ENCODE results near the gene SLC16A12. TPM values are rescaled to one million over a fixed set of nuclear protein-coding genes. Genes with fewer than 3 reads are reported as not detected.

The SLC16A12 gene
- total and polyA plus RNA-seq, 2 donors (not counting 3 experiments of a cell fraction or from before 2014, with no cell fraction given), result not detected

DNA sequence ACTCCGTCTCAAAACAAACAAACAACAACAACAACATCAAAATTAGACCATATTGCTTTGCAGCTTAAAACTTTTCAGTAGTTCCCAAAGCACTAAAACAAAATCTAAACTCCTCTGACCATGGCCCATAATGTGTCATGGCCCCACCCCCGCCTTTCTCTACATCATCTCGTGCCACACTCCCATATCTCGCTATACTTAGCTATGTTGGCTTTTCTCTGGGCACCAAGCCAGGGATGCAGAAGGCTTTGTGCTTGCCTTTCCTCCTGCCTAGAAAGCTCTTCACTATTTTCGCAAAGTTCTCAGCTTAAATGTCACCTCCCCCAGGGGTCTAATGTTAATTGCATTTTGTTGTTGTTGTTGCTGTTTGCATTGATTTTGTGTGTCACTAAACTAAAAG lies 15.1 kb upstream of the SLC16A12 start:
- no peak for TF ChIP-seq POLR2AphosphoS5 (IDR thresholded peaks at IDR 0.05; ENCODE audit: insufficient read depth, low read depth, low read length)
- no peak for TF ChIP-seq FOS (IDR thresholded peaks at IDR 0.05; ENCODE audit: borderline replicate concordance, insufficient read depth, low read length)
- TF ChIP-seq, protein P1, sequence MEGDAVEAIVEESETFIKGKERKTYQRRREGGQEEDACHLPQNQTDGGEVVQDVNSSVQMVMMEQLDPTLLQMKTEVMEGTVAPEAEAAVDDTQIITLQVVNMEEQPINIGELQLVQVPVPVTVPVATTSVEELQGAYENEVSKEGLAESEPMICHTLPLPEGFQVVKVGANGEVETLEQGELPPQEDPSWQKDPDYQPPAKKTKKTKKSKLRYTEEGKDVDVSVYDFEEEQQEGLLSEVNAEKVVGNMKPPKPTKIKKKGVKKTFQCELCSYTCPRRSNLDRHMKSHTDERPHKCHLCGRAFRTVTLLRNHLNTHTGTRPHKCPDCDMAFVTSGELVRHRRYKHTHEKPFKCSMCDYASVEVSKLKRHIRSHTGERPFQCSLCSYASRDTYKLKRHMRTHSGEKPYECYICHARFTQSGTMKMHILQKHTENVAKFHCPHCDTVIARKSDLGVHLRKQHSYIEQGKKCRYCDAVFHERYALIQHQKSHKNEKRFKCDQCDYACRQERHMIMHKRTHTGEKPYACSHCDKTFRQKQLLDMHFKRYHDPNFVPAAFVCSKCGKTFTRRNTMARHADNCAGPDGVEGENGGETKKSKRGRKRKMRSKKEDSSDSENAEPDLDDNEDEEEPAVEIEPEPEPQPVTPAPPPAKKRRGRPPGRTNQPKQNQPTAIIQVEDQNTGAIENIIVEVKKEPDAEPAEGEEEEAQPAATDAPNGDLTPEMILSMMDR (IDR thresholded peaks at IDR 0.05; ENCODE audit: extremely low read depth in 1 of 2, insufficient read depth in 1 of 2, low read depth in 1 of 2, low read length in 2 of 2), result no peak
- TF ChIP-seq JUN (IDR thresholded peaks at IDR 0.05; ENCODE audit: borderline replicate concordance, insufficient read depth, insufficient read length, low read depth), result no peak
- no peak for TF ChIP-seq EZH2 (IDR thresholded peaks at IDR 0.05; ENCODE audit: borderline replicate concordance, low read depth, low read length, severe bottlenecking)
- no peak for TF ChIP-seq POLR2A (IDR thresholded peaks at IDR 0.05; ENCODE audit: low read depth, low read length)
- TF ChIP-seq MYC (IDR thresholded peaks at IDR 0.05; ENCODE audit: low read depth, low read length), result no peak
- TF ChIP-seq, protein P2, sequence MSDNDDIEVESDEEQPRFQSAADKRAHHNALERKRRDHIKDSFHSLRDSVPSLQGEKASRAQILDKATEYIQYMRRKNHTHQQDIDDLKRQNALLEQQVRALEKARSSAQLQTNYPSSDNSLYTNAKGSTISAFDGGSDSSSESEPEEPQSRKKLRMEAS (IDR thresholded peaks at IDR 0.05; ENCODE audit: insufficient read depth, insufficient read length), result no peak
- no peak for TF ChIP-seq GATA2 (IDR thresholded peaks at IDR 0.05; ENCODE audit: insufficient read depth, insufficient read length, low read depth, low read length)
- Histone ChIP-seq H3K9me3 (replicated peaks; ENCODE audit: control insufficient read depth, insufficient read depth, low read length) (no peaks in the 10 kb centered on the region), H3K27me3 (ENCODE audit: control insufficient read depth in 2 of 2, insufficient read depth in 2 of 2, low read length in 2 of 2) (no peaks in the 10 kb centered on the region), H3K36me3 (ENCODE audit: control insufficient read depth in 2 of 2, extremely low read depth in 1 of 2, insufficient read depth in 2 of 2, low read length in 2 of 2) (no peaks in the 10 kb centered on the region), H3K9ac (replicated peaks; ENCODE audit: extremely low read depth, insufficient read depth, low read length) (no peak overlapping the region), H3K79me2 (ENCODE audit: control insufficient read depth, insufficient read depth, low read length) (no peaks in the 10 kb centered on the region), H3K9me1 (replicated peaks; ENCODE audit: control insufficient read depth, extremely low read depth, insufficient read depth, low read length) (no peaks in the 10 kb centered on the region), H2AFZ (ENCODE audit: low read depth, low read length) (no peak overlapping the region), H3K4me3 (replicated peaks in 1 of 3; ENCODE audit: insufficient read depth in 1 of 3, low read depth in 1 of 3, low read length in 3 of 3) (no peak overlapping the region), H3K27ac (ENCODE audit: insufficient read depth, low read depth, low read length) (no peak overlapping the region), H4K20me1 (replicated peaks; ENCODE audit: control insufficient read depth, extremely low read depth, insufficient read depth, low read length) (no peaks in the 10 kb centered on the region), H3K4me2 (ENCODE audit: insufficient read depth, low read length) (no peak overlapping the region), H3K4me1 (ENCODE audit: control insufficient read depth, extremely low read depth, insufficient read depth, low read length) (peaks cover 4% of the 10 kb centered on the region)
- intact Hi-C loops (cut with micrococcal nuclease) (no loop called here), dilution Hi-C loops (cut with MboI; ENCODE audit: extremely low pct_ligation_motif_present, low sequenced_read_pairs) (no loop called here)
- FAIRE-seq (no peak), DNase-seq (ENCODE audit: low read depth, low spot score) (no peak)
- no TSS peak for BruUV-seq (replicated peaks)
- ChIA-PET CTCF (interaction anchor here (1.1 kb wide), 1 partner anchor 81 kb away, joined by 3 read pairs; no protein-coding TSS in a partner anchor), POLR2A (interaction anchor here (0.6 kb wide), 1 partner anchor 93 kb away, joined by 5 read pairs; no protein-coding TSS in a partner anchor)

Measured in endothelial cell of umbilical vein (primary cell).